CD4-positive, alpha-beta T cell (primary cell): Measurements from ENCODE around the gene MAB21L4. TPM values are rescaled to one million over a fixed set of nuclear protein-coding genes. Genes with fewer than 3 reads are reported as not detected.

ENCODE experiments used
- ATAC-seq: fragments of 200-7000 bp; cut with Tn5 transposase; one replicate; pipeline ENCODE4 v1.10.0; 2022; ENCODE audit warnings: mild to moderate bottlenecking; ENCODE audit not compliant: poor library complexity
- CTCF ChIA-PET: fragments of 350-600 bp; sonication (Branson Sonifier 250); formaldehyde crosslinking; loops from one replicate; lab custom pipeline; 2021; ENCODE audit warnings: antibody characterized with exemption, inconsistent platforms; lab: Charles Lee
- POLR2A ChIA-PET: fragments of 350-600 bp; sonication (Branson Sonifier 250); formaldehyde crosslinking; loops from one replicate; lab custom pipeline; 2021; ENCODE audit warnings: antibody characterized with exemption, inconsistent platforms; lab: Charles Lee
- DNase-seq, 14 experiments: peaks; one replicate each; pipeline ENCODE4 v3.0.0-alpha.2; 2013 to 2020; ENCODE audit warnings: mixed read lengths in 2 of 14
- H3K27ac ChIP-seq, 2 donors: one replicate each; pipeline versions ENCODE4 v1.5.1 to v1.7.0; 2013; ENCODE audit warnings: low read length in 2 of 2, low read depth in 1 of 2, mild to moderate bottlenecking in 1 of 2
- H3K27me3 ChIP-seq, 2 experiments: 1 replicate in 1 of 2; 2 replicates in 1 of 2; pipeline versions ENCODE4 v1.6.1 to v1.7.0; 2013; ENCODE audit warnings: low read length in 2 of 2, control low read depth in 1 of 2, mild to moderate bottlenecking in 1 of 2, moderate library complexity in 1 of 2; ENCODE audit not compliant: insufficient read depth in 2 of 2, control insufficient read depth in 1 of 2
- H3K36me3 ChIP-seq: one replicate; pipeline ENCODE4 v1.6.1; 2013; ENCODE audit warnings: low read length, control low read depth; ENCODE audit not compliant: insufficient read depth
- H3K4me1 ChIP-seq: one replicate; pipeline ENCODE4 v1.6.1; 2013; ENCODE audit warnings: low read length, control low read depth; ENCODE audit not compliant: insufficient read depth
- H3K4me3 ChIP-seq: one replicate; pipeline ENCODE4 v1.5.1; 2013; ENCODE audit warnings: mild to moderate bottlenecking, low read length, moderate library complexity
- H3K9me3 ChIP-seq, 2 experiments: 1 replicate in 1 of 2; 2 replicates in 1 of 2; pipeline versions ENCODE4 v1.6.1 to v1.7.0; 2013; ENCODE audit warnings: low read length in 2 of 2, mild to moderate bottlenecking in 2 of 2, control low read depth in 1 of 2, moderate library complexity in 1 of 2; ENCODE audit not compliant: control insufficient read depth in 1 of 2, insufficient read depth in 1 of 2
- H3K27ac Mint-ChIP-seq: one replicate; pipeline ENCODE4 v1.8.0; 2020; ENCODE audit warnings: mixed read lengths
- H3K27me3 Mint-ChIP-seq: one replicate; pipeline ENCODE4 v1.8.0; 2021; ENCODE audit warnings: mixed read lengths
- H3K36me3 Mint-ChIP-seq: one replicate; pipeline ENCODE4 v1.8.0; 2021; ENCODE audit warnings: low read depth, mixed read lengths
- H3K4me1 Mint-ChIP-seq: one replicate; pipeline ENCODE4 v1.8.0; 2021; ENCODE audit warnings: low read depth, mixed read lengths
- H3K4me3 Mint-ChIP-seq: one replicate; pipeline ENCODE4 v1.8.0; 2020; ENCODE audit warnings: mild to moderate bottlenecking, mixed read lengths
- H3K9me3 Mint-ChIP-seq: one replicate; pipeline ENCODE4 v1.8.0; 2020; ENCODE audit warnings: mixed read lengths
- intact Hi-C, 2 experiments: fragments of 100-400 bp; cut with DNase I in 1 of 2; cut with micrococcal nuclease in 1 of 2; formaldehyde crosslinking; loops; one replicate each; pipeline versions ENCODE4 v1.15.1 to v1.9.0; 2023 to 2025; cut with DNase I, micrococcal nuclease
- total RNA-seq, 174 experiments: library from RNA in 2 of 174; stranded (reverse) in 2 of 174; gene quantifications; one replicate each; pipeline ENCODE4 v1.2.3 and lab custom pipeline; 2021 to 2026
- TF ChIP-seq, protein P1 (sequence below): fragments of 200-600 bp; IDR thresholded peaks from one replicate; pipeline ENCODE4 v1.8.0; 2022; ENCODE audit warnings: antibody characterized with exemption, mild to moderate bottlenecking

MAB21L4 gene
- total RNA-seq, 2 experiments from 2014 or later: not detected

DNA sequence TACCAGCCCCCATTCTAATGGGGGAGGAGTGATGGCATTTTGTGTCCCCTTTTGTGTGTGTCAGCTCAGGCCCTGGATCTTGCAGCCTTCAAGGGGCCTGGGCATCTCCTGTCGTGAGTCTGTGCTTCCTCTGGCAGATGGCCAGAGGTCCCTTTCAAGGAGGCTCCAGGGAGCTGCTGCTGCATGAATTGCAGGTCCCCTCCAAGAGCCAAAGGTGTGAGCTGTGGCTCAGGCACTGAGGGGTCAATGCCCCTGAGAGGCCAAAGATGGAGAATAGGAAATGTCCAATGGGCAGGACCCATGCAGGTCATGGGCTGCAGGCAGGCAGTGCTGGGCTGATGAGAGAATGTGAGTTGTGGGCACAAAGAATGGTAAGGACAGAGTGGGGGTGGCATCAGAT is 10.4 kb downstream of the MAB21L4 start:
- H3K4me3 ChIP-seq: no peak overlapping the region
- TF ChIP-seq, protein P1, sequence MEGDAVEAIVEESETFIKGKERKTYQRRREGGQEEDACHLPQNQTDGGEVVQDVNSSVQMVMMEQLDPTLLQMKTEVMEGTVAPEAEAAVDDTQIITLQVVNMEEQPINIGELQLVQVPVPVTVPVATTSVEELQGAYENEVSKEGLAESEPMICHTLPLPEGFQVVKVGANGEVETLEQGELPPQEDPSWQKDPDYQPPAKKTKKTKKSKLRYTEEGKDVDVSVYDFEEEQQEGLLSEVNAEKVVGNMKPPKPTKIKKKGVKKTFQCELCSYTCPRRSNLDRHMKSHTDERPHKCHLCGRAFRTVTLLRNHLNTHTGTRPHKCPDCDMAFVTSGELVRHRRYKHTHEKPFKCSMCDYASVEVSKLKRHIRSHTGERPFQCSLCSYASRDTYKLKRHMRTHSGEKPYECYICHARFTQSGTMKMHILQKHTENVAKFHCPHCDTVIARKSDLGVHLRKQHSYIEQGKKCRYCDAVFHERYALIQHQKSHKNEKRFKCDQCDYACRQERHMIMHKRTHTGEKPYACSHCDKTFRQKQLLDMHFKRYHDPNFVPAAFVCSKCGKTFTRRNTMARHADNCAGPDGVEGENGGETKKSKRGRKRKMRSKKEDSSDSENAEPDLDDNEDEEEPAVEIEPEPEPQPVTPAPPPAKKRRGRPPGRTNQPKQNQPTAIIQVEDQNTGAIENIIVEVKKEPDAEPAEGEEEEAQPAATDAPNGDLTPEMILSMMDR: no peak
- ATAC-seq: no peak
- H3K27ac ChIP-seq: no peak overlapping the region
- no peak for DNase-seq
- intact Hi-C loops: loop anchor here in 1 of 2 experiments (10.0 kb wide), 1 partner anchor 91 kb away; no protein-coding TSS in a partner anchor
- H3K4me3 Mint-ChIP-seq: no peak overlapping the region
- CTCF ChIA-PET: no interaction called here
- no peaks in the 10 kb centered on the region for H3K36me3 ChIP-seq
- H3K27me3 Mint-ChIP-seq: peaks cover 5% of the 10 kb centered on the region
- no peaks in the 10 kb centered on the region for H3K4me1 Mint-ChIP-seq
- no peaks in the 10 kb centered on the region for H3K9me3 Mint-ChIP-seq
- no peak overlapping the region for H3K27ac Mint-ChIP-seq
- H3K4me1 ChIP-seq: no peaks in the 10 kb centered on the region
- POLR2A ChIA-PET: no interaction called here
- no peaks in the 10 kb centered on the region for H3K9me3 ChIP-seq
- no peaks in the 10 kb centered on the region for H3K27me3 ChIP-seq
- H3K36me3 Mint-ChIP-seq: no peaks in the 10 kb centered on the region

DNA sequence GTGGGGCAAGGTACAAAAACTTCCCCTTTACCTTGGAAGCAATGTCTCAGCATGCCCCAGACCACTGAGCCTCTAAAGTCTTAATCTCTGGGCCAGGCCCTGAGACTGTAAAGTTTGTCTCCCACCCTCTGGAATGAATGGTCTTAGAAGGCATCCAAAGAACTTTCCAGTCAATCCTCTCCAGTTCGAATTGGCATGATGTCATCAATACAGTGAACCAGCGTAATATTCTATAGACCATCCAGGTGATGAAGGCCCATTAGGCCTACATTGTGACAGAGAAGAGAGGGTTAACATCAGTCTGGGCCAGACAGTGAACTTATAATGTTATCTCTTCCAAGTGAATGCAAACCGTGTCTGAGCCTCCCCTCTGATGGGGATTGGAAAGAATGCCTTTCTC is 11.2 kb downstream of the MAB21L4 start:
- intact Hi-C loops: loop anchor here in 1 of 2 experiments (10.0 kb wide), 1 partner anchor 90 kb away; no protein-coding TSS in a partner anchor
- ATAC-seq (no peak), DNase-seq (no peak)
- Histone ChIP-seq H3K9me3 (no peaks in the 10 kb centered on the region), H3K36me3 (no peaks in the 10 kb centered on the region), H3K4me3 (no peak overlapping the region), H3K4me1 (no peaks in the 10 kb centered on the region), H3K27ac (no peak overlapping the region), H3K27me3 (no peaks in the 10 kb centered on the region)
- Mint-ChIP-seq H3K9me3 (no peaks in the 10 kb centered on the region), H3K4me1 (no peaks in the 10 kb centered on the region), H3K36me3 (no peaks in the 10 kb centered on the region), H3K27ac (no peak overlapping the region), H3K4me3 (no peak overlapping the region), H3K27me3 (peaks cover 5% of the 10 kb centered on the region)
- ChIA-PET CTCF (no interaction called here), POLR2A (no interaction called here)
- TF ChIP-seq, protein P1: no peak

DNA sequence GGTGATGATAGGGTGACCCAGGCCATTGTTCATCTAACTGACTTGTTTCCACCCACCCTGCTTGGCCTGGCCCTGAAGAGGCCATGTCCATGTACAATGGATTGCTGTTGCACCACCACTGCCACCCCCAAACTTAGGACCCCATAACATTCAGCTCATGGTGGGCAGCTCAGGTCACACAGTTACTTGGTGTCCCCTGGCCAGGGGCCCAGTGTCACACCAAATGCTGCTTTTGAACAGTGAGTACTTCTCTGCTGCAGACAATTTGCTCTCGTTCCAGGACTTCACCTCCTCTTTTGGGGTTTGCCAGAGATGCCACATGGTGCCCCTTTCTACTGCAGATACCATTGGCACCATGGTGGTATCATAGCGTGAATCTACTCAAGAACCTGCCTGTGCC is 11.7 kb downstream of the MAB21L4 start:
- no peaks in the 10 kb centered on the region for H3K36me3 ChIP-seq
- intact Hi-C loops: loop anchor here in 1 of 2 experiments (10.0 kb wide), 1 partner anchor 89 kb away; no protein-coding TSS in a partner anchor
- H3K27me3 ChIP-seq: no peaks in the 10 kb centered on the region
- no peak overlapping the region for H3K4me3 Mint-ChIP-seq
- no peak overlapping the region for H3K27ac Mint-ChIP-seq
- H3K27me3 Mint-ChIP-seq: peaks cover 5% of the 10 kb centered on the region
- ChIA-PET CTCF (no interaction called here), POLR2A (no interaction called here)
- no peak overlapping the region for H3K4me3 ChIP-seq
- H3K4me1 Mint-ChIP-seq: no peaks in the 10 kb centered on the region
- H3K4me1 ChIP-seq: no peaks in the 10 kb centered on the region
- H3K36me3 Mint-ChIP-seq: no peaks in the 10 kb centered on the region
- ATAC-seq (no peak), DNase-seq (no peak)
- TF ChIP-seq, protein P1: no peak
- no peaks in the 10 kb centered on the region for H3K9me3 Mint-ChIP-seq
- no peaks in the 10 kb centered on the region for H3K9me3 ChIP-seq
- H3K27ac ChIP-seq: no peak overlapping the region
